VCaP (cell line): ENCODE data around the gene A2M.

ENCODE experiments used
- H3K27ac ChIP-seq: fragments of 450-650 bp; 2 replicates; pipeline ENCODE4 v1.5.1; 2017
- TF ChIP-seq, protein P1 (sequence below): fragments of 450-650 bp; conservative IDR thresholded peaks from 2 replicates; pipeline ENCODE4 v1.5.1; 2017; ENCODE audit warnings: mild to moderate bottlenecking, moderate library complexity

The A2M gene

DNA sequence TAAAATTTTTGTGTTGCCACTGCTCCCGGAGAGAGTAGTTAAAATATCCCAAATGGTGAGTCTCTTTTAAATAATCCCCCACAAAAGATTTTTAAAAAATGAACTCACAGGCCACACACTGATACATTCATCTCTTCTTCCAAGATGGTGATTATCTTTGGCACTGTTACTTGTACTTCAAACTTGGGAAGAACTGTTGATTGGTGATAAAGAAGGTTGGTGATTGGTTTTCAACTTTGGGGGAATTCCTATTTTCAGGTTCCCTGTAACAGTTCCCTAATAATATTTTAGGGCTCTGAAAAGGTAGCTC is 6.6 kb downstream of the A2M start:
- H3K27ac ChIP-seq: no peak overlapping the region
- TF ChIP-seq, protein P1, sequence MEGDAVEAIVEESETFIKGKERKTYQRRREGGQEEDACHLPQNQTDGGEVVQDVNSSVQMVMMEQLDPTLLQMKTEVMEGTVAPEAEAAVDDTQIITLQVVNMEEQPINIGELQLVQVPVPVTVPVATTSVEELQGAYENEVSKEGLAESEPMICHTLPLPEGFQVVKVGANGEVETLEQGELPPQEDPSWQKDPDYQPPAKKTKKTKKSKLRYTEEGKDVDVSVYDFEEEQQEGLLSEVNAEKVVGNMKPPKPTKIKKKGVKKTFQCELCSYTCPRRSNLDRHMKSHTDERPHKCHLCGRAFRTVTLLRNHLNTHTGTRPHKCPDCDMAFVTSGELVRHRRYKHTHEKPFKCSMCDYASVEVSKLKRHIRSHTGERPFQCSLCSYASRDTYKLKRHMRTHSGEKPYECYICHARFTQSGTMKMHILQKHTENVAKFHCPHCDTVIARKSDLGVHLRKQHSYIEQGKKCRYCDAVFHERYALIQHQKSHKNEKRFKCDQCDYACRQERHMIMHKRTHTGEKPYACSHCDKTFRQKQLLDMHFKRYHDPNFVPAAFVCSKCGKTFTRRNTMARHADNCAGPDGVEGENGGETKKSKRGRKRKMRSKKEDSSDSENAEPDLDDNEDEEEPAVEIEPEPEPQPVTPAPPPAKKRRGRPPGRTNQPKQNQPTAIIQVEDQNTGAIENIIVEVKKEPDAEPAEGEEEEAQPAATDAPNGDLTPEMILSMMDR: no peak

DNA sequence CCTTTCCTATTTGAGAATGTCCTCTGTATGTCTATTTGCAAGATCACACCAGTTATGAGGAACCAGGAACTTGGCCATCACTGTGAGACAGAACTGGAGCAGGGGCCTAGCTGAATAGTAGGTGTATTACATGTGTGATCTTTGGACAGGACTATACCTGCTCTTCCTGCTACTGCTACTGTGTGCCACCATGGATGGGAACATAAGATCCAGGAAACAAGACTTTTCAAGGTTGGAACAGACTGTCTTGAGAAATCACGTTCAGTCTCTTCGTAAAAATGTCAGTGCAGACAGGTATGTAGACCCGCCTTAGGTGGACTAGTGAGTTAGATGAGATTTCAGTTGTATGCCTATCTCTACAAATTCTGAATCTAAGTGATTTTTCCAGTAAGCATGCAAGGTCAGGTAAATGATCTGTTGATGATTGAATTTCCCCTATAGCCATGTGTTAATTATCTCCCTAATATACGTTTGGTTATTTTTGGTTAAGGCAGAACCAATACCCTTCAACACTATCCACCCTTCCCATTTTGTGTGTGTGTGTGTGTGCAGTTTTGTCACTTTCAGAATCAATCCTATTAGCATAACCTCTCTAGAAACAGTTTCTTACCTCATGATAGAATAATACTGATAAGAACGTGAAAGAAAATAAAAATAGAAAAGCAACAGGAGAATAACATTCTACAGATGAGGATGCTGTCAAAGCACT is 7.1 kb downstream of the A2M start:
- no peak overlapping the region for H3K27ac ChIP-seq
- TF ChIP-seq, protein P1: no peak

DNA sequence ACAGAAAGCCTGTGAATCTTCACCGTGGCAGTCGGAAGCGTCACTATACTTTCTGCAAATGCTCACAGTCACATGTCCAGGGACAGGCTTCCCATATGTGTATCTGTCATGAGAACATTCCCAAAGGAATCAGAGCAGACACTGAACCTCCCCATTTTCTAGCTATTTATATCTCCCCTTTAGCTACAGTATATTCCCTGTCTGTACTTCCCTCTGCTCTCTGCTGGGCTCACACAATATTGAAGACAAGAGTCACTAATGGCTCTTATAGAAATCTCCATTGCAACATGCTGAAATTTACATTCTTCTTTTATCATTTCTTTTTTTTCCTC is 8.2 kb downstream of the A2M start:
- no peak overlapping the region for H3K27ac ChIP-seq
- TF ChIP-seq, protein P1: no peak

DNA sequence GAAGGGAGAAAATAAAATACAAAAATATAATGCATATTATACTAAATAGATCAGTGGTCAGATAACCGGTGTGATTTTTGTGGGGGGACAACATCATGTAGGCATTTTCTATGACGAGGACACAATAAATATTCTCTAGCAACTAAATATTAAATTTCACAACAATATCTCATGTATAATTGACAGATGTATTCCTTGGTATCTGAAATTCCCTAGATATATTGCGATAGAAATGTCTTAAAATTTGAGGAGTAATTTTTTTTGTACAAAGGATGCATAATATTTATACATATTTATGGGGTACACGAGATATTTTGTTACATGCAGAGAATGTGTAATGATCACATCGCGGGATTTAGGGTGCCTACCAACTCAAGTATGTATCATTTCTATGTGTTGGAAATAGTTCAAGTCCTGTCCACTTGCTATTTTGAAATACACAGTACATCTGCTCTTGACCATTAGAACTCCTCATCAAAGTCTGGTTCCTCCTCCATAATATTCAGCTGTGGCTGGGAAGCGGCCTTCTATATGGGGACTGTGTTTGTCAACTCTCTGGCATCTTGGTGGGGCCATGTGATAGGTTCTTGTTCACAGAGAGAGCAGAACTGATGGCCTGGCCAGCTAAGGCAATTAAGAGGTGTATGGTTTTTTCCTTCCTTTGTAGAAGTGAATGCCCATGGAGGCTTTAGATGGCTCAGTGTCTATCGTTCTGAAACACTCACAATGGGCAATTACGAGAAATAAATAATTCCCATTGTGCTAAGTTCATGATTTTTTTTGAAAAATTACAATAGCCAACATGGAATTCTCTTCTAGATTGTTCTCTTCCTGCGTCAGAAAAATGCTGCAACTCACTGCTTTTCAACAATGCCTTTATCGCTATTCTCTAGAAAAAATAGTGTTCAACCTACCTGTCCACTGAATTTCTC is 8.8 kb downstream of the A2M start:
- TF ChIP-seq, protein P1: no peak
- no peak overlapping the region for H3K27ac ChIP-seq

DNA sequence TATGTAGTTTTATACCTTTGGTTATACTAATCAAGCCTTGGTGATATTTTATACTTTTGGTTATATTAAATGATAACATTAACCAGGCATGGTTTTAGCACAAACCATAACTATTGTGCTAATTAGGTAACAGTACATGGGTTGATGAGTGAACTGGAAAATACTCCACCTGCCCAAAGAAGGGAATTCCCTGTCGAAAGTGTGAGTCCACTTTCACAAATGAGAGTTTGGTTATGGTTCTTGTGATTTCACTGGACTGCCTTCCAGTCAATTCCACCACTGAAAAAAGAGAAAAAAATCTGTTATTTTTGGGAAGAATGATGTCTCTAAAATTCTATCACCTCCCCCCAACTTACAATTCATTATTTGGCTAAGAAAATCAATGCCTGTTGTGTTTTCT is 9.7 kb downstream of the A2M start:
- no peak overlapping the region for H3K27ac ChIP-seq
- TF ChIP-seq, protein P1: no peak

DNA sequence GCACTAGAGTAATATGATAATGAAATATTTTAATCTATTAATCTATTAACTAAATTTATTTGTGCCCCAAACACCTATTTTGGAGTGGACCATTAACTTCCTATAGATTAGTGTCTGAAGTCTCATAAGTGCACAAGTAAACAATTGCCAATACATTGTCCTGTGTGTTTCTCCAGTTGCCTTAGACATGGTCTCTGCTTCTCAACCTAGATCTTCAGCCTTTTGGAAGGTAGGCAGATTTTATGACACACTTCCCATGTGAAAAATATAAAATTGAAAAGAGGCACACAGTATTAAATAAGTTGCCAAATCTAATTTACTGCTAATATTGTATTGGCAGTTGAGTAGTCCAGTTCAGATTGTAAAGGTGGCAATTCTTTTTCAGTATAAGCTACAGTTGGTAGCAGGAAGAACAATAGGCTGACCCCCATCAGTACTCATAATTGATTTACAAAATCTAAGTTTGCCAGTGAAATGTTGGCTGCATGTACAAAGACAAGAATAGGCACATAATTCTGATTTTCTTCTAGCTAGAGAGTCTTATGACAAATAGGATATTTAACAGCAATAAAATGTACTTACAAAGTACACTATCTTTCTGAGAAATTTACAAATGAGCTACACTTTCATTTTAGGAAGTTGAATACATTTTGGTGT is 10.8 kb downstream of the A2M start:
- no peak overlapping the region for H3K27ac ChIP-seq
- TF ChIP-seq, protein P1: no peak

DNA sequence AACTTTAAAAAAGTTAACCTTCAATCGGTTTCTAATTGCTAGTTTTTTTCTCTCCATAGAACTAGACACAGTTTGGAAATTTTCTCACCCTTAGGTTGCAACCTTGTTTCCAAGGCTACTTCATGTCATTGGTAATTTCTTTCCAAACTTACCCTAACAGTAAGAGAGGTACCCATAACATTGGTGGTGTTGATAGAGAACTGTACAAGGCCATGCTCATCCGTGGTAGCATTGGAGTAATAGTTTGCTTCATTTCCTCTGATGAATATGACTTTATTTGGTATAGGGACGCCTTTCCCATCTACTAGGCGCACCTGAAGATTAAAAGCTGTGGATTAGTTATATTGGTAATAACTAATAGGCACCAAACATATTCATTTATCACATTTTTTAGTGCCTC is 11.6 kb downstream of the A2M start:
- H3K27ac ChIP-seq: no peak overlapping the region

More for the DNA sequence above, 11.6 kb downstream of the A2M start:
- TF ChIP-seq, protein P1: no peak
